Dendritic cell treated with granulocyte-macrophage colony-stimulating factor and Interleukin-4, amounts not matched to agents 40 ng/mL and 50 ng/mL, for 4 days (primary cell): Measurements from ENCODE around the gene MYPN.

ENCODE experiments used
- H3K27ac Mint-ChIP-seq: one replicate; pipeline ENCODE4 v1.8.0; 2022; ENCODE audit warnings: mild to moderate bottlenecking, mixed read lengths
- H3K27me3 Mint-ChIP-seq: one replicate; pipeline ENCODE4 v1.8.0; 2022; ENCODE audit warnings: mild to moderate bottlenecking, mixed read lengths
- H3K36me3 Mint-ChIP-seq: one replicate; pipeline ENCODE4 v1.8.0; 2022; ENCODE audit warnings: low read depth, mixed read lengths
- H3K4me1 Mint-ChIP-seq: one replicate; pipeline ENCODE4 v1.8.0; 2022; ENCODE audit warnings: low read depth, mixed read lengths
- H3K4me3 Mint-ChIP-seq: one replicate; pipeline ENCODE4 v1.8.0; 2022; ENCODE audit warnings: mild to moderate bottlenecking, moderate library complexity, mixed read lengths
- H3K9me3 Mint-ChIP-seq: one replicate; pipeline ENCODE4 v1.8.0; 2022; ENCODE audit warnings: mixed read lengths
- intact Hi-C: fragments of 100-400 bp; cut with micrococcal nuclease; formaldehyde crosslinking; loops from one replicate; pipeline ENCODE4 v1.15.0; 2022

Gene MYPN

DNA sequence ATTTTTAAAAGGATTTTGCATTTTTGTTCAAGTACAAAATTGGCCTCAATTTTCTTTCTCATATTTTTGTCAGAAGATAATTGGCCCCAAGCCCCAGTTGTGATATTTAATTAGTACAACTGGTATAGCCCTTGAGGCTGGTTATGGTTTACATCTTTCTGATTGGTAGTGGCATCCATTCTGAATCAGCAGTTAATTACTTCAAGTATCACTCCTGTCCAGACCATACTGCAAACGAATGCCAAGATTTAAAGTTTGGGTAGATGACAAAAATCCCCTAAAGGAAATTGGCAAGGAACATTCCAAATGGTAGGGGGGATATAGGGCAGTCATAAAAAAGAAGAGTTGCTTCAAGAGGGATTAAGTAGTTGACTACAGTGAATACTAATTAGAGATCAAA lies 23.1 kb downstream of the MYPN start:
- H3K4me3 Mint-ChIP-seq, result no peak overlapping the region
- H3K9me3 Mint-ChIP-seq, result no peaks in the 10 kb centered on the region
- no peak overlapping the region for H3K27ac Mint-ChIP-seq
- no peaks in the 10 kb centered on the region for H3K36me3 Mint-ChIP-seq
- H3K27me3 Mint-ChIP-seq, result no peaks in the 10 kb centered on the region
- intact Hi-C loops, result no loop called here
- H3K4me1 Mint-ChIP-seq, result no peaks in the 10 kb centered on the region

- no peaks in the 10 kb centered on the region for H3K36me3 Mint-ChIP-seq
- H3K4me3 Mint-ChIP-seq, result no peak overlapping the region
- no peaks in the 10 kb centered on the region for H3K27me3 Mint-ChIP-seq
- no peaks in the 10 kb centered on the region for H3K4me1 Mint-ChIP-seq
- no peak overlapping the region for H3K27ac Mint-ChIP-seq
- no peaks in the 10 kb centered on the region for H3K9me3 Mint-ChIP-seq
- intact Hi-C loops, result no loop called here
Measured at GRCh38 chr10:68133523-68133922, 24.2 kb downstream of the MYPN start.

- Mint-ChIP-seq H3K4me1 (no peaks in the 10 kb centered on the region), H3K36me3 (no peaks in the 10 kb centered on the region), H3K27me3 (no peaks in the 10 kb centered on the region), H3K4me3 (no peak overlapping the region), H3K27ac (no peak overlapping the region), H3K9me3 (no peaks in the 10 kb centered on the region)
- intact Hi-C loops, result no loop called here
Measured at GRCh38 chr10:68135362-68135761, 26.1 kb downstream of the MYPN start.

DNA sequence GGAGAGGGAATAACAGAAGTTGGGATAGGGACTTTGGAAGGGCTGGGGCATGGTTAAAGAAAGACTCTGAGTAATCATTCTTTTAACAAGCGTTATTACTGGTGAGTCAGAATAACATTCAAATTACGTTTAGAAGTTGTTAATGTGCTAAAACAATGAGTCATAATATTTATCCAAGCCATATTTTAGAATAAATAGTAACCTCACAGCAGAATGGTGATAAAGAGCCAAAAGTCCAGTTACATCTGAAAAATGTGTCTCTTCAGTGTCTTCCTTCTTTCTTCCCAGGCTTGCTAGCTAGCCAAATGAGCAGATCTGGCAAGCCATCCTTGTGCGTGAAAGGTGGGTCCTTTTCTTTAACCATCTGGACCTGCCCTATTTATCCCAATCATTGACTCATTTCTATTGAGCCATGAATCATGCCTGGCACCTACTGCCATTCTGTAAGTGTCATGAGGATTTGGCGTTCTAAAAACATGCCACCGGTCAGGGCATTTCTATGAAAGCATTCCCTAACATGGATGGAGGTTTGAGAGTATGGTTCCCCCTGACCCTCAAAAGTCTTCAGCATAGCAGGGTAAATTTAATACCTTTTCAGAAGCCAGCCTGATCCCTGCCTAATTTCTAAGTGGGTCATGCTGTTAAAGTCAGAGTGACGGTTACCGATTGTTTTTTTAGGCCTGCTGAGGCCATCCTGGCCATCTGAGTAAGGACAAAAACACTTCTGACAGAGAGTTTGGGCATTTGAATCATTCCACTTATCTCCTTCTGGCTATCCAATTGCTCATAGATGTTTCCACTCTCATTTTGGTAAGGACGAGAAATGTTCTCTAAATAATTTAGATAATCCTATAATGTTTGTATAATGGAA lies 26.9 kb downstream of the MYPN start:
- no peak overlapping the region for H3K4me3 Mint-ChIP-seq
- no peak overlapping the region for H3K27ac Mint-ChIP-seq
- H3K36me3 Mint-ChIP-seq, result no peaks in the 10 kb centered on the region
- no peaks in the 10 kb centered on the region for H3K27me3 Mint-ChIP-seq
- H3K4me1 Mint-ChIP-seq, result no peaks in the 10 kb centered on the region
- H3K9me3 Mint-ChIP-seq, result no peaks in the 10 kb centered on the region
- intact Hi-C loops, result no loop called here

- no peaks in the 10 kb centered on the region for H3K27me3 Mint-ChIP-seq
- H3K4me3 Mint-ChIP-seq, result no peak overlapping the region
- intact Hi-C loops, result no loop called here
- no peaks in the 10 kb centered on the region for H3K4me1 Mint-ChIP-seq
- no peaks in the 10 kb centered on the region for H3K36me3 Mint-ChIP-seq
- no peak overlapping the region for H3K27ac Mint-ChIP-seq
- no peaks in the 10 kb centered on the region for H3K9me3 Mint-ChIP-seq
Measured at GRCh38 chr10:68137171-68137570, 27.9 kb downstream of the MYPN start.

DNA sequence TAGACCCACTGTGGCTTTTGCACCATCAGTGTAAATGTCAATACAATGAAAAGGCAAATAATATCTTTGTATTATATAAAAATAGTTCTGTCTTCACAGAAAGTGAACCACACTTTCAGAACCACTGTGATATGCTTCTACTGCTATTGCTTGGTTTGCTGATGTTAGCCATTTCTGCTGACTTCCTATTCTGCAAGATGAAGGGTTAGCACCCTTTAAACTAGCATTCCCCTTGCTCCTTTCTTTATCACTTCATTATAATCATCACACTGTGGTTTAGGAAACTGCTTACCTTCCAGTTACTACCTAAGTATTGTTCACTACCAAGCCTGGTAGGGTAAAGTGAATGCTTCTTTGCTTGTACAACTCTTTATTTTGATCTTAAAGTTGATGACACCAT lies 29.2 kb downstream of the MYPN start:
- Mint-ChIP-seq H3K9me3 (no peaks in the 10 kb centered on the region), H3K36me3 (no peaks in the 10 kb centered on the region), H3K27me3 (no peaks in the 10 kb centered on the region), H3K4me1 (no peaks in the 10 kb centered on the region), H3K27ac (no peak overlapping the region), H3K4me3 (no peak overlapping the region)
- intact Hi-C loops, result no loop called here

DNA sequence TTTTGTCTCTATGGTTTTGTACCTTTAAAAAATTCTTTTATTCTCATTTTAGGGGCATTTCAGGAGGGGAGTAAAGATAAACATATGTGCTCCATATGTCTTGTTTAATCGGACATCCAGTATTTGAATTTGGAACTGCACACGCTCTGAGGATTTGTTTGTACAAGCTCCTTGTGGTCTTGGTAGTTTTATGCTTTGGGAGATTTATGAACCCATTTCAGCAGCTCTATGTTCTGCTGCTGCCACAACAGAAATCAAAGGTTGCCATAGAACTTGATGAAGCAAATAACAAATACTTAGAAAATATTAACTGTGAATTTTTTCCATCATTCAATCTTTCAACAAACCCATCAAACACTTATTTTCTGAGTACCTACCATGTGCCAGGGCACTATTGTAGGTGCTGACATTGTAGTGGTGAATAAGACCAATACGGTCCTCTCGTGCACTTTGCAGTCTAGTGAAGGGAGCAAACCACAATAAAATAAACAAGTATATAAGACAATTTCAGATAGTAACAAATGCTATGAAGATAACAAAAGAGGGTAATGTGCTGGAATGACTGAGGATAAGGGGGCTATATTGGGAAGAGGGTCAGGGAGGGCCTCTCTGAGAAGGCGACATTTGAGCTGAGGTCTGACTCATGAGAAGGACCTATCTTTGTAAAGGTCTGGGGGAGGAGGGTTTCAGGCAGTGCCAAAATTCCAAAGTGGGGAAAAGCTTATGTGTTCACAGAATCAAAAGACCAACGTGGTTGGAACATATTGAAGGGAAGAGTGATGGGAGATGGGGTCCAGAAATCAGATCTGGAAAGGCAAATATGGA lies 30.4 kb downstream of the MYPN start:
- Mint-ChIP-seq H3K4me3 (no peak overlapping the region), H3K9me3 (no peaks in the 10 kb centered on the region), H3K27ac (no peak overlapping the region)

GRCh38 chr10:68142761-68143160 lies 33.5 kb downstream of the MYPN start:
- Mint-ChIP-seq H3K4me3 (no peak overlapping the region), H3K9me3 (no peaks in the 10 kb centered on the region), H3K27me3 (peaks cover 2% of the 10 kb centered on the region), H3K36me3 (no peaks in the 10 kb centered on the region), H3K27ac (no peak overlapping the region), H3K4me1 (no peaks in the 10 kb centered on the region)
- intact Hi-C loops, result no loop called here

More for the DNA sequence above, 30.4 kb downstream of the MYPN start:
- H3K27me3 Mint-ChIP-seq, result no peaks in the 10 kb centered on the region
- H3K4me1 Mint-ChIP-seq, result no peaks in the 10 kb centered on the region
- intact Hi-C loops, result no loop called here
- H3K36me3 Mint-ChIP-seq, result no peaks in the 10 kb centered on the region

GRCh38 chr10:68144709-68145108 lies 35.4 kb downstream of the MYPN start:
- no peak overlapping the region for H3K27ac Mint-ChIP-seq
- H3K36me3 Mint-ChIP-seq, result no peaks in the 10 kb centered on the region
- H3K4me1 Mint-ChIP-seq, result no peaks in the 10 kb centered on the region
- H3K4me3 Mint-ChIP-seq, result no peak overlapping the region
- H3K27me3 Mint-ChIP-seq, result peaks cover 2% of the 10 kb centered on the region
- H3K9me3 Mint-ChIP-seq, result no peaks in the 10 kb centered on the region
- intact Hi-C loops, result no loop called here

DNA sequence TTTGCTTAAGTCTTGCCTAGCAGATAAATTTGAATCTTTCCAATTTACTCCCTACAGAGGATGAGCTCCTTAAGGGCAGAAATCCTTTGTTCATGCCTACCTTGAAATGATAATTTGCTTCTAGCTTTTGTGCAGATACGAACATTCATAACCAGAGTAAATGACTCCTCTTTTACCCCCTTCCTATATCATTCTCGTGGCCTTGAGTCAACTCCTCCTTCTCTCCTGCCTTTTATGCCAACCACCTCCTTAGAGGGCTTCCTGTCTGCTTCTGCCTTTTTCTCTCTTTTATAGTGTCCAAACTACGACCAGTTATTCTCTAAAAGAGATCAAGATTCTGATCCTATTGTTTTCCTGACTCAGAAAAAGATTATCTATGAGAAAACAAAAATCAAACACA lies 36.4 kb downstream of the MYPN start:
- Mint-ChIP-seq H3K27me3 (peaks cover 2% of the 10 kb centered on the region), H3K9me3 (no peaks in the 10 kb centered on the region), H3K27ac (no peak overlapping the region), H3K36me3 (no peaks in the 10 kb centered on the region), H3K4me1 (no peaks in the 10 kb centered on the region), H3K4me3 (no peak overlapping the region)
- intact Hi-C loops, result no loop called here

- Mint-ChIP-seq H3K27me3 (peaks cover 2% of the 10 kb centered on the region), H3K4me3 (no peak overlapping the region), H3K36me3 (no peaks in the 10 kb centered on the region), H3K9me3 (no peaks in the 10 kb centered on the region), H3K27ac (no peak overlapping the region), H3K4me1 (no peaks in the 10 kb centered on the region)
- intact Hi-C loops, result no loop called here
Measured at GRCh38 chr10:68146133-68146532, 36.8 kb downstream of the MYPN start.

DNA sequence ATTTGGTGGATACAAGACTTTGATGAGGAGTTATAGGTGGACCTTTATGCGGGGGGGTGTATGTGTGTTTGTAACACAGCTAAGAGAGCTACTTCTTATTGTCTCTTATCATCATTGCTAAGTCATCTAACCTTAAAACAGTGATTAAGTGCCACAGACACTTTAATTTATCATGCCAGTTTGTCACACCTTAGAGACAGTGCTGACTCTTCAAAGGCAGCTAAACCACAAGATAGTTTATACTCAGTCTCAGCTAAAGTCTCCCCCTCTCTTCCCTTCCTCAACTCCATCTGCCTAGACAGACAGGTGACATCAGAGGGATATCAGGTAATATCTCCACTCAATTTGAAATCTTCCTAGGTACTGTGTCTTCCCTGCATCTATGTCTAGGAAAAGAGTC lies 42.2 kb downstream of the MYPN start:
- no peaks in the 10 kb centered on the region for H3K27me3 Mint-ChIP-seq
- H3K27ac Mint-ChIP-seq, result no peak overlapping the region
- intact Hi-C loops, result no loop called here
- no peaks in the 10 kb centered on the region for H3K36me3 Mint-ChIP-seq
- no peaks in the 10 kb centered on the region for H3K9me3 Mint-ChIP-seq
- no peaks in the 10 kb centered on the region for H3K4me1 Mint-ChIP-seq
- H3K4me3 Mint-ChIP-seq, result no peak overlapping the region

DNA sequence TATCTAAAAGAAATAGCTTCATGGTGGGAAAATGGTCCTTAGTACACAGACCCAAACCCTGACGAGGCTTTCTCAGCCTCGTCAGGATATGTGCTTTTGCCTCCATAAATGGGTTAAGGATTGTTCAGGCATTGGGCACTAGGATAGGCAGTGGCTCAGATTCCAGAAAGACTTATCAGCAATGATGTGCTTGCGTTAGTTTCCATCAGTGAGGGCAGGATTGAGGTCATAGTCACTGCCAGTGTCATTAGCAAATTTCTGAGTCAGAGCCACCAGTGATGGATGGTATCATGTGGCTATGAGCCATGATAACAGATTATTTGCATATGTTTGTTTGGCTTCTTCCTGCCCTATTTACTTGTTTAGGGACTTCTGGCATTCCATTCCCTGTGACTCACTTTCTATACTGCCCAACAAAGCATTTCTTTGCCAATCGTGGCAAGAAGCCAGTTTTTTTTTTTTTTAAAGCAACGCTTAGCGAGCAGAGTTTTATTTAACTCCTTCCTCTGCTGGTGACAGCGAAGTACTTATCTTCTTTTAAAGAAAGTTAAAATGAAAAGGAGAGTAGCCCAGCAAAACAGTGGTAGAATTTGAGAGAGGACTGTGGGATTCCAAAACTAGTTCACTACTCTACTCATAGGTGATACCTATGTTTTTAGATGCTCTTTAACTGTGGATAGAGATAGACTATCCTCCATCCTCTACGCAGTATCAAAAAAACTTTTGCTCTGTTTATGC lies 44.4 kb downstream of the MYPN start:
- no peak overlapping the region for H3K4me3 Mint-ChIP-seq
- no peaks in the 10 kb centered on the region for H3K27me3 Mint-ChIP-seq
- no peaks in the 10 kb centered on the region for H3K36me3 Mint-ChIP-seq
- no peak overlapping the region for H3K27ac Mint-ChIP-seq
- intact Hi-C loops, result no loop called here
- H3K4me1 Mint-ChIP-seq, result no peaks in the 10 kb centered on the region
- H3K9me3 Mint-ChIP-seq, result no peaks in the 10 kb centered on the region

GRCh38 chr10:68154211-68154497 lies 44.9 kb downstream of the MYPN start:
- Mint-ChIP-seq H3K27ac (no peak overlapping the region), H3K9me3 (no peaks in the 10 kb centered on the region), H3K4me1 (no peaks in the 10 kb centered on the region), H3K27me3 (no peaks in the 10 kb centered on the region), H3K4me3 (no peak overlapping the region), H3K36me3 (no peaks in the 10 kb centered on the region)
- intact Hi-C loops, result no loop called here
